PC-9 (cell line): ENCODE data around the gene FPR1.

ENCODE experiments used
- EZH2 ChIP-seq: fragments of 200-600 bp; sonication (generic); IDR thresholded peaks from 2 replicates; pipeline ENCODE4 v1.8.0; 2017; ENCODE audit warnings: antibody characterized with exemption, low read depth
- TF ChIP-seq, protein P1 (sequence below): fragments of 200-600 bp; sonication (generic); conservative IDR thresholded peaks from 2 replicates; pipeline ENCODE4 v1.6.1; 2017; ENCODE audit warnings: mixed run types, antibody characterized with exemption, mild to moderate bottlenecking, moderate library complexity

DNA sequence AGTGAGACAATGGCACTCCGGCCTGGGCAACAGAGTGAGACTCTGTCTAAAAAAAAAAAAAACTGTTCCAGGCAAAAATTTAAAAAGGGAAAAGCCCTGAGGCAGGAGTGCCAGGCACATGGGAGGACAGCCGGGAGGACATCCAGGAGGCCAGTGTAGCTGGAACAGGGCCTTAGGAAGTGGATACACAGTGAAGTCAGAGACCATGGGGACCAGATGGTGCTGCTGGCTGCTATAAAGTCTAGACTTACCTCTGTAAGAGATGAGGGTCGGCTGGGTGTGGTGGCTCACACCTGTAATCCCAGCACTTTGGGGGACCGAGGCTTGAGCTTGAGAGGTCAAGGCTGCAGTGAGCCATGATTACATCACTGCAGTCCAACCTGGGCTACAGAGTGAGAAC is 42.9 kb downstream of the FPR1 start:
- TF ChIP-seq, protein P1, sequence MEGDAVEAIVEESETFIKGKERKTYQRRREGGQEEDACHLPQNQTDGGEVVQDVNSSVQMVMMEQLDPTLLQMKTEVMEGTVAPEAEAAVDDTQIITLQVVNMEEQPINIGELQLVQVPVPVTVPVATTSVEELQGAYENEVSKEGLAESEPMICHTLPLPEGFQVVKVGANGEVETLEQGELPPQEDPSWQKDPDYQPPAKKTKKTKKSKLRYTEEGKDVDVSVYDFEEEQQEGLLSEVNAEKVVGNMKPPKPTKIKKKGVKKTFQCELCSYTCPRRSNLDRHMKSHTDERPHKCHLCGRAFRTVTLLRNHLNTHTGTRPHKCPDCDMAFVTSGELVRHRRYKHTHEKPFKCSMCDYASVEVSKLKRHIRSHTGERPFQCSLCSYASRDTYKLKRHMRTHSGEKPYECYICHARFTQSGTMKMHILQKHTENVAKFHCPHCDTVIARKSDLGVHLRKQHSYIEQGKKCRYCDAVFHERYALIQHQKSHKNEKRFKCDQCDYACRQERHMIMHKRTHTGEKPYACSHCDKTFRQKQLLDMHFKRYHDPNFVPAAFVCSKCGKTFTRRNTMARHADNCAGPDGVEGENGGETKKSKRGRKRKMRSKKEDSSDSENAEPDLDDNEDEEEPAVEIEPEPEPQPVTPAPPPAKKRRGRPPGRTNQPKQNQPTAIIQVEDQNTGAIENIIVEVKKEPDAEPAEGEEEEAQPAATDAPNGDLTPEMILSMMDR, result no peak
- TF ChIP-seq EZH2, result no peak
